ENCODE data around the gene SPOCK3. TPM values are rescaled to one million over a fixed set of nuclear protein-coding genes. Genes with fewer than 3 reads are reported as not detected.

The SPOCK3 gene
- total and polyA plus RNA-seq, 2 donors from 2014 or later: 0.25 to 0.84 TPM

GRCh38 chr4:167216783-167217182, 17.5 kb downstream of the SPOCK3 start:
- Histone ChIP-seq H3K27ac (ENCODE audit: low read depth in 2 of 2, low read length in 2 of 2) (no peak overlapping the region), H3K36me3 (ENCODE audit: control insufficient read depth in 2 of 3, insufficient read depth in 3 of 3, low read length in 3 of 3) (no peaks in the 10 kb centered on the region), H3K9me3 (ENCODE audit: control insufficient read depth in 2 of 3, insufficient read depth in 1 of 3, low read length in 3 of 3) (no peaks in the 10 kb centered on the region), H3K4me1 (ENCODE audit: control insufficient read depth in 2 of 3, insufficient read depth in 2 of 3, low read depth in 1 of 3, low read length in 3 of 3) (no peaks in the 10 kb centered on the region), H3K27me3 (ENCODE audit: control insufficient read depth, insufficient read depth, low read length) (no peaks in the 10 kb centered on the region), H3K4me3 (ENCODE audit: low read length in 3 of 3) (no peak overlapping the region), H3K9ac (ENCODE audit: low read length in 3 of 3) (no peak overlapping the region)
- DNase-seq (no peak), FAIRE-seq (no peak)
- intact Hi-C loops (cut with DNase I): no loop called here
- TF ChIP-seq CTCF (IDR thresholded peaks at IDR 0.05; ENCODE audit: borderline replicate concordance, extremely low read depth, insufficient read depth): no peak

GRCh38 chr4:167210166-167210565, 24.1 kb downstream of the SPOCK3 start:
- no peak for FAIRE-seq
- Histone ChIP-seq H3K9me3 (ENCODE audit: control insufficient read depth in 2 of 3, insufficient read depth in 1 of 3, low read length in 3 of 3) (no peaks in the 10 kb centered on the region), H3K36me3 (ENCODE audit: control insufficient read depth in 2 of 3, insufficient read depth in 3 of 3, low read length in 3 of 3) (no peaks in the 10 kb centered on the region), H3K27ac (ENCODE audit: low read depth in 2 of 2, low read length in 2 of 2) (no peak overlapping the region), H3K27me3 (ENCODE audit: control insufficient read depth, insufficient read depth, low read length) (no peaks in the 10 kb centered on the region), H3K9ac (ENCODE audit: low read length in 3 of 3) (no peak overlapping the region), H3K4me3 (ENCODE audit: low read length in 3 of 3) (no peak overlapping the region), H3K4me1 (ENCODE audit: control insufficient read depth in 2 of 3, insufficient read depth in 2 of 3, low read depth in 1 of 3, low read length in 3 of 3) (no peaks in the 10 kb centered on the region)
- no peak for DNase-seq
- TF ChIP-seq CTCF (IDR thresholded peaks at IDR 0.05; ENCODE audit: borderline replicate concordance, extremely low read depth, insufficient read depth): no peak
- intact Hi-C loops (cut with DNase I): no loop called here

GRCh38 chr4:167196344-167197012, 37.8 kb downstream of the SPOCK3 start:
- Histone ChIP-seq H3K4me1 (ENCODE audit: control insufficient read depth in 2 of 3, insufficient read depth in 2 of 3, low read depth in 1 of 3, low read length in 3 of 3) (no peaks in the 10 kb centered on the region), H3K36me3 (ENCODE audit: control insufficient read depth in 2 of 3, insufficient read depth in 3 of 3, low read length in 3 of 3) (no peaks in the 10 kb centered on the region), H3K27me3 (ENCODE audit: control insufficient read depth, insufficient read depth, low read length) (no peaks in the 10 kb centered on the region), H3K9me3 (ENCODE audit: control insufficient read depth in 2 of 3, insufficient read depth in 1 of 3, low read length in 3 of 3) (peaks cover 0 to 5% (median 3%) of the 10 kb centered on the region in 3 donors), H3K27ac (ENCODE audit: low read depth in 2 of 2, low read length in 2 of 2) (no peak overlapping the region), H3K9ac (ENCODE audit: low read length in 3 of 3) (no peak overlapping the region), H3K4me3 (ENCODE audit: low read length in 3 of 3) (no peak overlapping the region)
- FAIRE-seq: no peak
- peak in 1 of 5 donors; percentile 40 for DNase-seq
- no peak for TF ChIP-seq CTCF (IDR thresholded peaks at IDR 0.05; ENCODE audit: borderline replicate concordance, extremely low read depth, insufficient read depth)
- intact Hi-C loops (cut with DNase I): no loop called here

- FAIRE-seq (no peak), DNase-seq (no peak)
- intact Hi-C loops (cut with DNase I): no loop called here
- no peak for TF ChIP-seq CTCF (IDR thresholded peaks at IDR 0.05; ENCODE audit: borderline replicate concordance, extremely low read depth, insufficient read depth)
- Histone ChIP-seq H3K36me3 (ENCODE audit: control insufficient read depth in 2 of 3, insufficient read depth in 3 of 3, low read length in 3 of 3) (no peaks in the 10 kb centered on the region), H3K9ac (ENCODE audit: low read length in 3 of 3) (no peak overlapping the region), H3K27me3 (ENCODE audit: control insufficient read depth, insufficient read depth, low read length) (no peaks in the 10 kb centered on the region), H3K4me3 (ENCODE audit: low read length in 3 of 3) (no peak overlapping the region), H3K27ac (ENCODE audit: low read depth in 2 of 2, low read length in 2 of 2) (no peak overlapping the region), H3K9me3 (ENCODE audit: control insufficient read depth in 2 of 3, insufficient read depth in 1 of 3, low read length in 3 of 3) (peaks cover 0 to 5% (median 0%) of the 10 kb centered on the region in 3 donors), H3K4me1 (ENCODE audit: control insufficient read depth in 2 of 3, insufficient read depth in 2 of 3, low read depth in 1 of 3, low read length in 3 of 3) (no peaks in the 10 kb centered on the region)
These were observed 43.9 kb downstream of the SPOCK3 start for GRCh38 chr4:167190379-167190778.

Data from kidney (tissue), 14 donors.